HFFc6 (cell line): ENCODE results near the gene EPHB1. TPM values are rescaled to one million over a fixed set of nuclear protein-coding genes. Genes with fewer than 3 reads are reported as not detected.

ENCODE experiments used
- DNase-seq: peaks from one replicate; pipeline ENCODE4 v3.0.0-alpha.2; 2018
- H3K27ac Mint-ChIP-seq: 2 replicates; pipeline ENCODE4 v1.8.0; 2020; ENCODE audit warnings: mild to moderate bottlenecking, mixed read lengths
- H3K27me3 Mint-ChIP-seq: 2 replicates; pipeline ENCODE4 v1.8.0; 2021; ENCODE audit warnings: mild to moderate bottlenecking, moderate library complexity, mixed read lengths; ENCODE audit not compliant: insufficient read depth
- H3K36me3 Mint-ChIP-seq: 2 replicates; pipeline ENCODE4 v1.8.0; 2021; ENCODE audit warnings: low read depth, mixed read lengths
- H3K4me1 Mint-ChIP-seq: 2 replicates; pipeline ENCODE4 v1.8.0; 2020; ENCODE audit warnings: low read depth, mixed read lengths
- H3K4me3 Mint-ChIP-seq: 2 replicates; pipeline ENCODE4 v1.8.0; 2020; ENCODE audit warnings: mild to moderate bottlenecking, moderate library complexity, mixed read lengths
- H3K9me3 Mint-ChIP-seq: 2 replicates; pipeline ENCODE4 v1.8.0; 2020; ENCODE audit warnings: mild to moderate bottlenecking, mixed read lengths
- CTCF ChIP-seq: fragments of 200-600 bp; sonication (generic); IDR thresholded peaks from 2 replicates; pipeline ENCODE4 v1.5.0; 2021; ENCODE audit warnings: antibody characterized with exemption, mild to moderate bottlenecking
- total RNA-seq, 6 experiments: library from RNA; stranded (reverse); fragmentation: NEBNext Ultra II Directional; extraction: Animal tissue kit (Norgen Biotek cat#: 25700); gene quantifications; 2 replicates in 1 of 6; 3 replicates in 5 of 6; pipeline ENCODE4 v1.2.3, GENCODE V29; 2021

Gene EPHB1
- total RNA-seq, 6 experiments from 2014 or later: 0.88 to 2.6 (median 1.0) TPM

GRCh38 chr3:134918441-134918840 lies 123.4 kb downstream of the EPHB1 start:
- H3K9me3 Mint-ChIP-seq: no peaks in the 10 kb centered on the region; the same call in 1 of the 2 replicates
- no peaks in the 10 kb centered on the region; the same call in 1 of the 2 replicates for H3K27me3 Mint-ChIP-seq
- TF ChIP-seq CTCF: no peak
- no peak overlapping the region for H3K27ac Mint-ChIP-seq
- H3K4me1 Mint-ChIP-seq: no peaks in the 10 kb centered on the region
- H3K36me3 Mint-ChIP-seq: peaks cover 4% of the 10 kb centered on the region; the same call in 1 of the 2 replicates
- H3K4me3 Mint-ChIP-seq: no peak overlapping the region
- no peak for DNase-seq

GRCh38 chr3:134922101-134922500 lies 127.0 kb downstream of the EPHB1 start:
- no peak for TF ChIP-seq CTCF
- no peak overlapping the region for H3K4me3 Mint-ChIP-seq
- no peaks in the 10 kb centered on the region for H3K9me3 Mint-ChIP-seq
- DNase-seq: no peak
- H3K27ac Mint-ChIP-seq: no peak overlapping the region
- H3K4me1 Mint-ChIP-seq: no peaks in the 10 kb centered on the region
- no peaks in the 10 kb centered on the region for H3K36me3 Mint-ChIP-seq
- H3K27me3 Mint-ChIP-seq: no peaks in the 10 kb centered on the region; the same call in 1 of the 2 replicates

- no peak for TF ChIP-seq CTCF
- DNase-seq: no peak
- no peak overlapping the region for H3K27ac Mint-ChIP-seq
- H3K4me1 Mint-ChIP-seq: no peaks in the 10 kb centered on the region
- no peak overlapping the region for H3K4me3 Mint-ChIP-seq
- H3K36me3 Mint-ChIP-seq: no peaks in the 10 kb centered on the region
- no peaks in the 10 kb centered on the region for H3K9me3 Mint-ChIP-seq
- H3K27me3 Mint-ChIP-seq: no peaks in the 10 kb centered on the region; the same call in 1 of the 2 replicates
These were observed 127.8 kb downstream of the EPHB1 start for GRCh38 chr3:134922866-134923265.

GRCh38 chr3:134923286-134923685 lies 128.2 kb downstream of the EPHB1 start:
- H3K4me3 Mint-ChIP-seq: no peak overlapping the region
- H3K27ac Mint-ChIP-seq: no peak overlapping the region
- no peak for DNase-seq
- no peaks in the 10 kb centered on the region for H3K36me3 Mint-ChIP-seq
- no peaks in the 10 kb centered on the region for H3K4me1 Mint-ChIP-seq
- no peaks in the 10 kb centered on the region; the same call in 1 of the 2 replicates for H3K27me3 Mint-ChIP-seq
- no peak for TF ChIP-seq CTCF
- no peaks in the 10 kb centered on the region for H3K9me3 Mint-ChIP-seq

GRCh38 chr3:134927599-134927998 lies 132.5 kb downstream of the EPHB1 start:
- H3K27me3 Mint-ChIP-seq: peaks cover 2% of the 10 kb centered on the region; the same call in 1 of the 2 replicates
- TF ChIP-seq CTCF: no peak
- DNase-seq: no peak

GRCh38 chr3:134928392-134928791 lies 133.3 kb downstream of the EPHB1 start:
- Mint-ChIP-seq H3K4me1 (no peaks in the 10 kb centered on the region), H3K36me3 (no peaks in the 10 kb centered on the region), H3K27me3 (peaks cover 2% of the 10 kb centered on the region), H3K27ac (no peak overlapping the region), H3K4me3 (no peak overlapping the region), H3K9me3 (no peaks in the 10 kb centered on the region)
- TF ChIP-seq CTCF: no peak
- DNase-seq: no peak

More at GRCh38 chr3:134927599-134927998, 132.5 kb downstream of the EPHB1 start:
- Mint-ChIP-seq H3K27ac (no peak overlapping the region), H3K36me3 (no peaks in the 10 kb centered on the region), H3K4me3 (no peak overlapping the region), H3K9me3 (no peaks in the 10 kb centered on the region), H3K4me1 (no peaks in the 10 kb centered on the region)
